Stimulated activated naive B cell treated with anti-CD40 and anti-IgM and Interleukin-4, amounts not matched to agents 10 μg/mL and 1 μg/mL and 100 μg/mL, for 72 hours (primary cell): Measurements from ENCODE around the gene HYOU1.
"Not testable (repeated sequence)": the region's sequence is repeated elsewhere in the genome, so short reads cannot be mapped to it uniquely, and the experiment has no call there.

Experiments used
- ATAC-seq, 2 donors: fragments of 150-1000 bp; cut with Tn5 transposase; replicated peaks; 2 replicates each; pipeline ENCODE4 v1.10.0; 2021; ENCODE audit warnings: moderate library complexity in 1 of 2
- DNase-seq: peaks from one replicate; pipeline ENCODE4 v3.0.0; 2021
- H3K27ac Mint-ChIP-seq: one replicate; pipeline ENCODE4 v1.8.0; 2022; ENCODE audit warnings: mild to moderate bottlenecking, mixed read lengths
- H3K27me3 Mint-ChIP-seq, 2 donors: one replicate each; pipeline ENCODE4 v1.8.0; 2022; ENCODE audit warnings: mixed read lengths in 2 of 2
- H3K36me3 Mint-ChIP-seq, 2 donors: one replicate each; pipeline ENCODE4 v1.8.0; 2022; ENCODE audit warnings: mixed read lengths in 2 of 2, mild to moderate bottlenecking in 1 of 2
- H3K4me1 Mint-ChIP-seq, 2 donors: one replicate each; pipeline ENCODE4 v1.8.0; 2022; ENCODE audit warnings: mixed read lengths in 2 of 2, mild to moderate bottlenecking in 1 of 2
- H3K4me3 Mint-ChIP-seq, 2 donors: one replicate each; pipeline ENCODE4 v1.8.0; 2022; ENCODE audit warnings: mild to moderate bottlenecking in 2 of 2, mixed read lengths in 2 of 2, moderate library complexity in 1 of 2
- H3K9me3 Mint-ChIP-seq, 2 donors: one replicate each; pipeline ENCODE4 v1.8.0; 2022; ENCODE audit warnings: mixed read lengths in 2 of 2, mild to moderate bottlenecking in 1 of 2

Gene HYOU1

DNA sequence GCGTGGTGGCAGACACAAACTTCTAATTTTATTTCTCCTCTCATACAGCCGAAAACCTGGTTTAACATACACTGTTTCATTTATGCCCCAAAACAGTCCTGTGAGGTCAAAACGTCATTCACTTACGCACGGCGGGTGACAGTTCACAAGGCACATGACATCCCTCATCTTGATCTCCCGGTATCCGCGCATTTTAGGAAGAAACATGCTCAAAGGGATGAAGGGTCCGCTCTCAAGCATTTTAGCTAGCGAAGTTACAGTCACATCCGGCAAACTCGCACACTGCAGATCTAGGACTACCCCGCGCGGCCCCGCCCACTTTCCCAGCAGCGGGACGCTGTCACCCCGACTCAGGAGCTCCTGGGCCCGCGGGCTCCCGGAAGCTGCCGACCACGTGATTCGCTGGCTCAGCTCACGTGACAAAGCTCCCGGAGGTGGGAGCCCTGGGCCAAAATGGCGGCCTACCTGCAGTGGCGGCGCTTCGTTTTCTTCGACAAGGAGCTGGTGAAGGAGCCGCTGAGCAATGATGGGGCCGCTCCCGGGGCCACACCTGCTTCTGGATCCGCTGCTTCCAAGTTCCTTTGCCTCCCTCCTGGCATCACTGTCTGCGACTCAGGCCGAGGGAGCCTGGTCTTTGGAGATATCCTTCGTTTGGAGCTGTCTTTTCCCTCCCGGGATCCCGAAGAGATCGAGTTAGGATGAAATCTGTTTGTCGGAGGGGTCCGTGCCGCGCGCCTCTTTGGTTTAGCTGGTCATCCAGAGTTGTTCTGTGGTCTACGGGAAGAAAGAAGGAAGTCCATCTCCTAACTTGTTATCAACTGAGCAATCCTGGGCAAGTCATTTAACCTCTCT is 10.6 kb upstream of the HYOU1 start, which contains the start of gene VPS11:
Gene VPS11 (plus strand): TSS at position 448 of the 852 bp plus-strand sequence. CDS start 6 bp downstream, at position 454.
- Mint-ChIP-seq H3K27me3 (no peaks in the 10 kb centered on the region), H3K4me1 (peaks cover 10 to 36% of the 10 kb centered on the region in 2 donors), H3K9me3 (no peaks in the 10 kb centered on the region), H3K27ac (peak within 1 kb of the TSS; percentile 98), H3K36me3 (peaks cover 15 to 22% of the 10 kb centered on the region in 2 donors), H3K4me3 (peak within 1 kb of the TSS; percentile 93 to 94)
- peak; percentile 98 for ATAC-seq
- DNase-seq = peak; percentile 93

DNA sequence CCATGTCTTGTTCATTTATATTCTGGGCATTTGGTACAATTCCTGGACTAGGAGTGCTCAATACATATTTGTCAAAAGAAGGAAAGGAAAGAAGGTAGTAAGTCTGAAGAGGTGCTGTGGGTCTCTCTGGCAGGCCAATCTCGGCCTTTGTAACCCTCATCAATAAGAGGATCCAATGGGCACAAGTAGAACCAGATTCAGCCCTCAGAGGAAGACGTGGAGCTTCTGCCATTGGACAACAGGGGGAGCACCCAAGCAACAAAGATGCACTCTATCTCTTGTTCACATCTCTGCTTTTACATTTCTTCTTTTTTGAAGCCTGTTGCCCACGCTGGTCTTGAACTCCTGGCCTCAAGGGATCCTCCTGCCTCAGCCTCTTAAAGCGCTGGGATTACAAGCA is 8.4 kb upstream of the HYOU1 start:
- no peaks in the 10 kb centered on the region for H3K27me3 Mint-ChIP-seq
- no peak overlapping the region for H3K4me3 Mint-ChIP-seq
- peaks cover 10 to 36% of the 10 kb centered on the region in 2 donors for H3K4me1 Mint-ChIP-seq
- ATAC-seq (no peak), DNase-seq (no peak)
- peak overlapping the region; percentile 25 for H3K27ac Mint-ChIP-seq
- peaks cover 14 to 16% of the 10 kb centered on the region in 2 donors for H3K36me3 Mint-ChIP-seq
- no peaks in the 10 kb centered on the region for H3K9me3 Mint-ChIP-seq

DNA sequence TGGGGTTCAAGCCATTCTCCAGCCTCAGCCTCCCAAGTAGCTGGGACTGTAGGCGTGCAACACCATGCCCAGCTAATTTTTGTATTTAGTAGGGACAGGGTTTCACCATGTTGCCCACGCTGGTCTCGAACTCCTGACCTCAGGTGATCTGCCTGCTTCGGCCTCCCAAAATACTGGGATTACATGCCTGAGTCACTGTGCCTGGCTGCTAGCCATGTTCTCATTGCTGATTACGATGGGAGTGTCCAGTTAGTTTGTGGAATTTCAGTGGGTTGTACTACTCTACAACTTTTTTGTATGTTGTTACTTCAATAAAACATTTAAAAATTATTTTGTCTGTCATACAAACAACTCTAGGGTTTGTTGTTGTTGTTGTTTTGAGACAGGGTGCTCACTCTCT is 5.8 kb upstream of the HYOU1 start:
- no peak overlapping the region for H3K27ac Mint-ChIP-seq
- H3K36me3 Mint-ChIP-seq = peaks cover 8 to 12% of the 10 kb centered on the region in 2 donors
- peaks cover 14 to 34% of the 10 kb centered on the region in 2 donors for H3K4me1 Mint-ChIP-seq
- ATAC-seq (no peak), DNase-seq (no peak)
- H3K9me3 Mint-ChIP-seq = no peaks in the 10 kb centered on the region
- no peaks in the 10 kb centered on the region for H3K27me3 Mint-ChIP-seq
- H3K4me3 Mint-ChIP-seq = no peak overlapping the region

DNA sequence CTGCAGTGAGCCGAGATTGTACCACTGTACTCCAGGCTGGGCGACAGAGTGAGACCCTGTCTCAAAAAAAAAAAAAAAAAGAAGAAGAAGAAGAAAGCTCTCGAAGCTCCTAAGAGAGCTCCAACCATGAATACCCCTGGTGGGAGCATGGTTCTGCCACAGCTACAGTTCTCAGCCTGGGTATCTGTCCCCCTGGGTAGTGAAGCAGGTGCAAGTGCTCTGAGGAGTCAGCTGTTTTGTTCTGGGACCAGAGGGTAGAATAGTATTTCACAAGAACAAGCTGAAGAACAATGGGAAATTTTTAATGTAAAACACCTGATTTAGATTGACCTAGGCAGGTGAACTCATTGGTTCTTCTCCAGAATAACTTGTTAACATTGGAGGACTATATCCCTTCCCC is 4.3 kb upstream of the HYOU1 start:
- Mint-ChIP-seq H3K4me1 (peaks cover 12 to 27% of the 10 kb centered on the region in 2 donors), H3K27me3 (no peaks in the 10 kb centered on the region), H3K36me3 (peaks cover 8 to 15% of the 10 kb centered on the region in 2 donors), H3K9me3 (no peaks in the 10 kb centered on the region), H3K4me3 (no peak overlapping the region), H3K27ac (no peak overlapping the region)
- DNase-seq (no peak), ATAC-seq (no peak)

- Mint-ChIP-seq H3K36me3 (peaks cover 20 to 34% of the 10 kb centered on the region in 2 donors), H3K4me1 (peaks cover 21 to 36% of the 10 kb centered on the region in 2 donors)
- H3K27ac Mint-ChIP-seq = not testable (repeated sequence)
Measured at GRCh38 chr11:119059128-119059527, 2.1 kb upstream of the HYOU1 start.

GRCh38 chr11:119056421-119056999 is 495 bp downstream of the HYOU1 start:
- H3K36me3 Mint-ChIP-seq = peaks cover 38 to 55% of the 10 kb centered on the region in 2 donors
- ATAC-seq (peak; percentile 7 to 10), DNase-seq (peak; percentile 17)
- H3K27ac Mint-ChIP-seq = peak overlapping the region; percentile 96
- H3K27me3 Mint-ChIP-seq = no peaks in the 10 kb centered on the region
- peak overlapping the region; percentile 91 to 92 for H3K4me3 Mint-ChIP-seq
- H3K9me3 Mint-ChIP-seq = no peaks in the 10 kb centered on the region
- peaks cover 40 to 62% of the 10 kb centered on the region in 2 donors for H3K4me1 Mint-ChIP-seq

More at GRCh38 chr11:119059128-119059527, 2.1 kb upstream of the HYOU1 start:
- not testable (repeated sequence) for ATAC-seq, H3K9me3 Mint-ChIP-seq, DNase-seq, H3K4me3 Mint-ChIP-seq, H3K27me3 Mint-ChIP-seq

DNA sequence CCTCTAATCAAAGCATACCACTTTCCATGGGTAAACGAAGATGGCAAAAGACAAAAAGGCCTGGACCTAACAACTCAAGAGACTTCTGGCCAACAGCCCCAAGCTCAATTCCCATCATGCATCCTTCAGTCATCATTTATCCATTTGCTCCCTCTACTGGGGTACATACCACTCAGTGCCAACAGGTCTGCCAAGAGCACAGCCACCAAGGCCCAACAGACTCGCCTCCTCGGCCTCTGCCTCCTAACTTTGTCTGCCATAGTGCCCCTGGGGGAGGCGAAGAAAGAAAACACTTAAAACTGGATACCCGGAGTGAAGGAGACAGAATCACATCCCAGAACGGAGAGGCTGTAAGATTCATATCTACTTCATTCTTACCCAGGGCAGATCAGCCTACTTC is 1.1 kb downstream of the HYOU1 start:
- DNase-seq = no peak
- peaks cover 46 to 68% of the 10 kb centered on the region in 2 donors for H3K4me1 Mint-ChIP-seq
- peak overlapping the region; percentile 96 for H3K27ac Mint-ChIP-seq

DNA sequence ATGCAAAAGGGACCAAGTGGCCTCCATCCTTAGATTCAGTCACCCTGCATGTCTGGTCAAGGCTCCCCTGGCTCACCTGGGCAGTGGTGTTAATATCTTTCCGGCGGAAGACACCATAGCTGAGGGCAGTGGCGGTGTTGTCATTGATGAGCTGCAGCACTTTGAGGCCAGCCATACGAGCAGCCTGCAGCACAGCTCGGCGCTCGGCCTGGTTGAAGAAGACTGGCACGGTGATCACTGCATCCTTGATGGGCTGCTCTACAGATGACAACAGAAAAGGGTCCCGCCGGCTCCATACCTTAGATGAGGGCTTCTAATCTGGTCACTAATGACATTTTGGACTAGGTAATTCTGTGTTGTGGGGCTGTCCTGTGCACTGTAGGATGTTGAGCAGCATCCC is 2.6 kb downstream of the HYOU1 start:
- Mint-ChIP-seq H3K27ac (no peak overlapping the region), H3K9me3 (no peaks in the 10 kb centered on the region), H3K36me3 (peaks cover 48 to 64% of the 10 kb centered on the region in 2 donors), H3K27me3 (no peaks in the 10 kb centered on the region), H3K4me1 (peaks cover 49 to 69% of the 10 kb centered on the region in 2 donors), H3K4me3 (no peak overlapping the region)
- ATAC-seq = no peak
- DNase-seq = no peak

More for the DNA sequence above, 1.1 kb downstream of the HYOU1 start:
- Mint-ChIP-seq H3K36me3 (peaks cover 44 to 61% of the 10 kb centered on the region in 2 donors), H3K9me3 (no peaks in the 10 kb centered on the region), H3K27me3 (no peaks in the 10 kb centered on the region), H3K4me3 (peak overlapping the region; percentile 91 to 92)
- ATAC-seq = no peak

- peaks cover 45 to 56% of the 10 kb centered on the region in 2 donors for H3K4me1 Mint-ChIP-seq
- peaks cover 64 to 82% of the 10 kb centered on the region in 2 donors for H3K36me3 Mint-ChIP-seq
- peak overlapping the region; percentile 93 for H3K27ac Mint-ChIP-seq
Measured at GRCh38 chr11:119052163-119052814, 4.7 kb downstream of the HYOU1 start.

GRCh38 chr11:119051440-119052162 is 5.4 kb downstream of the HYOU1 start:
- Mint-ChIP-seq H3K9me3 (no peaks in the 10 kb centered on the region), H3K27ac (peak overlapping the region; percentile 92), H3K27me3 (no peaks in the 10 kb centered on the region), H3K36me3 (peaks cover 71 to 86% of the 10 kb centered on the region in 2 donors), H3K4me1 (peaks cover 45 to 55% of the 10 kb centered on the region in 2 donors), H3K4me3 (peak overlapping the region; percentile 31 to 36)
- peak; percentile 85 to 88 for ATAC-seq
- DNase-seq = peak; percentile 71

More at GRCh38 chr11:119052163-119052814, 4.7 kb downstream of the HYOU1 start:
- ATAC-seq (no peak), DNase-seq (no peak)
- no peaks in the 10 kb centered on the region for H3K9me3 Mint-ChIP-seq
- no peaks in the 10 kb centered on the region for H3K27me3 Mint-ChIP-seq
- H3K4me3 Mint-ChIP-seq = peak overlapping the region; percentile 31 to 36

GRCh38 chr11:119049081-119049480 is 7.9 kb downstream of the HYOU1 start:
- Mint-ChIP-seq H3K4me1 (peaks cover 30 to 33% of the 10 kb centered on the region in 2 donors), H3K9me3 (no peaks in the 10 kb centered on the region), H3K4me3 (no peak overlapping the region), H3K27ac (peak overlapping the region; percentile 33), H3K36me3 (peaks cover 75 to 86% of the 10 kb centered on the region in 2 donors), H3K27me3 (no peaks in the 10 kb centered on the region)
- DNase-seq (no peak), ATAC-seq (no peak)

DNA sequence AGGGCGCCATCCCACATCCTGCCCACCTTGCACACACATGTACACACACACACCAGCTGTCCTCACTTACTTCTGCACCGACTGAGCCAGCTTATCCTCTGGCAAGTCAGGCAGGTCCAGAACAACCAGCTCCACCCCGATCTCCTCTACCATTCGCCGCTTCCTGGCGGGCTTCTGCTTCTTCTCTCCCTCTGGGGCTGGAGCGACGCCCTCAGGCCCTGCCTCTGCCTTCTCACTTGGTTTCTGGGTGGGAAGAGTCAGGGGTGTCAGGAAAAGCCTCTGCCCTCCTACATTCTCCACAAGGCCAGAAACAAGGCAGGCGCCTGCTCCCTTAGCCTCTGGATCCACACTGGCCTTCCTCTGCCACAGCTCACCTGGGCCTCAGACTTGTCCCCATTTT is 8.4 kb downstream of the HYOU1 start:
- peaks cover 72 to 83% of the 10 kb centered on the region in 2 donors for H3K36me3 Mint-ChIP-seq
- peaks cover 26 to 28% of the 10 kb centered on the region in 2 donors for H3K4me1 Mint-ChIP-seq
- DNase-seq = no peak
- ATAC-seq = no peak
- H3K9me3 Mint-ChIP-seq = no peaks in the 10 kb centered on the region
- no peaks in the 10 kb centered on the region for H3K27me3 Mint-ChIP-seq
- H3K4me3 Mint-ChIP-seq = no peak overlapping the region
- H3K27ac Mint-ChIP-seq = no peak overlapping the region

GRCh38 chr11:119047205-119047604 is 9.8 kb downstream of the HYOU1 start:
- DNase-seq = no peak
- no peak for ATAC-seq
- Mint-ChIP-seq H3K27me3 (no peaks in the 10 kb centered on the region), H3K4me3 (no peak overlapping the region), H3K9me3 (no peaks in the 10 kb centered on the region), H3K27ac (no peak overlapping the region), H3K4me1 (peaks cover 16 to 18% of the 10 kb centered on the region in 2 donors), H3K36me3 (peaks cover 62 to 70% of the 10 kb centered on the region in 2 donors)
